GM21528 (cell line): Measurements from ENCODE around the gene PRICKLE4.

Experiments
- ATAC-seq: cut with Tn5 transposase; IDR thresholded peaks from one replicate; pipeline ENCODE4 v1.9.1; 2021; ENCODE audit warnings: mild to moderate bottlenecking, moderate library complexity; ENCODE audit not compliant: unreplicated experiment, low FRiP score

The PRICKLE4 gene

GRCh38 chr6:41824571-41825569 lies 44.3 kb downstream of the PRICKLE4 start:
- ATAC-seq: no peak

GRCh38 chr6:41826343-41827022 lies 45.9 kb downstream of the PRICKLE4 start:
- ATAC-seq: no peak

- no peak for ATAC-seq
Measured at GRCh38 chr6:41832263-41832662, 51.7 kb downstream of the PRICKLE4 start.

GRCh38 chr6:41836022-41836659 lies 55.6 kb downstream of the PRICKLE4 start:
- ATAC-seq: no peak

- ATAC-seq: no peak
Measured at GRCh38 chr6:41836660-41837052, 56.1 kb downstream of the PRICKLE4 start.
